HEK293 (cell line): ENCODE results near the gene DCANP1.

Experiments used
- EGR2 ChIP-seq: fragments of 450-650 bp; formaldehyde crosslinking; IDR thresholded peaks from 2 replicates; pipeline ENCODE4 v1.5.1; 2016; ENCODE audit warnings: low read depth, missing biosample characterization, missing genetic modification characterization
- GLI4 ChIP-seq: fragments of 450-650 bp; formaldehyde crosslinking; IDR thresholded peaks from 2 replicates; pipeline ENCODE4 v1.5.1; 2016; ENCODE audit warnings: missing biosample characterization, missing genetic modification characterization
- ZBTB1 ChIP-seq: fragments of 450-650 bp; formaldehyde crosslinking; IDR thresholded peaks from 2 replicates; pipeline ENCODE4 v1.5.1; 2016; ENCODE audit warnings: missing biosample characterization, missing genetic modification characterization
- ZFHX2 ChIP-seq: fragments of 450-650 bp; formaldehyde crosslinking; conservative IDR thresholded peaks from 2 replicates; pipeline ENCODE4 v1.5.1; 2016; ENCODE audit warnings: missing biosample characterization, missing genetic modification characterization
- ZNF24 ChIP-seq: fragments of 450-650 bp; formaldehyde crosslinking; IDR thresholded peaks from 2 replicates; pipeline ENCODE4 v1.5.1; 2016; ENCODE audit warnings: missing biosample characterization, missing genetic modification characterization
- ZNF48 ChIP-seq: fragments of 450-650 bp; formaldehyde crosslinking; IDR thresholded peaks from 2 replicates; pipeline ENCODE4 v1.5.1; 2016; ENCODE audit warnings: missing biosample characterization, missing genetic modification characterization
- ZNF707 ChIP-seq: fragments of 450-650 bp; formaldehyde crosslinking; IDR thresholded peaks from 2 replicates; pipeline ENCODE4 v1.5.1; 2016; ENCODE audit warnings: missing biosample characterization, missing genetic modification characterization
- ZNF768 ChIP-seq: fragments of 450-650 bp; formaldehyde crosslinking; IDR thresholded peaks from 2 replicates; pipeline ENCODE4 v1.5.1; 2018; ENCODE audit warnings: missing biosample characterization, mild to moderate bottlenecking, missing genetic modification characterization
- TF ChIP-seq, protein P1 (sequence below): fragments of 450-650 bp; formaldehyde crosslinking; IDR thresholded peaks from 2 replicates; pipeline ENCODE4 v1.5.1; 2016; ENCODE audit warnings: missing biosample characterization, missing genetic modification characterization

GRCh38 chr5:135441350-135441831 lies 5.8 kb downstream of the DCANP1 start:
- TF ChIP-seq, protein P1, sequence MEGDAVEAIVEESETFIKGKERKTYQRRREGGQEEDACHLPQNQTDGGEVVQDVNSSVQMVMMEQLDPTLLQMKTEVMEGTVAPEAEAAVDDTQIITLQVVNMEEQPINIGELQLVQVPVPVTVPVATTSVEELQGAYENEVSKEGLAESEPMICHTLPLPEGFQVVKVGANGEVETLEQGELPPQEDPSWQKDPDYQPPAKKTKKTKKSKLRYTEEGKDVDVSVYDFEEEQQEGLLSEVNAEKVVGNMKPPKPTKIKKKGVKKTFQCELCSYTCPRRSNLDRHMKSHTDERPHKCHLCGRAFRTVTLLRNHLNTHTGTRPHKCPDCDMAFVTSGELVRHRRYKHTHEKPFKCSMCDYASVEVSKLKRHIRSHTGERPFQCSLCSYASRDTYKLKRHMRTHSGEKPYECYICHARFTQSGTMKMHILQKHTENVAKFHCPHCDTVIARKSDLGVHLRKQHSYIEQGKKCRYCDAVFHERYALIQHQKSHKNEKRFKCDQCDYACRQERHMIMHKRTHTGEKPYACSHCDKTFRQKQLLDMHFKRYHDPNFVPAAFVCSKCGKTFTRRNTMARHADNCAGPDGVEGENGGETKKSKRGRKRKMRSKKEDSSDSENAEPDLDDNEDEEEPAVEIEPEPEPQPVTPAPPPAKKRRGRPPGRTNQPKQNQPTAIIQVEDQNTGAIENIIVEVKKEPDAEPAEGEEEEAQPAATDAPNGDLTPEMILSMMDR (tag by site-specific recombination) = no peak
- TF ChIP-seq ZNF707 (tag by site-specific recombination) (no peak), ZNF768 (tag by site-specific recombination) (no peak), ZBTB1 (tag by site-specific recombination) (no peak), ZFHX2 (no peak), EGR2 (tag by site-specific recombination) (no peak), ZNF48 (no peak), ZNF24 (no peak), GLI4 (tag by site-specific recombination) (no peak)
